ENCODE measurements around the gene PSMD2. TPM values are rescaled to one million over a fixed set of nuclear protein-coding genes. Genes with fewer than 3 reads are reported as not detected.
A peak's percentile ranks its signal among the peaks of the same experiment; 100 is the strongest.

Gene PSMD2
- total and polyA plus RNA-seq, 8 donors: 182 to 263 (median 213) TPM

GRCh38 chr3:184327171-184327570, 28.1 kb downstream of the PSMD2 start:
- ATAC-seq: no peak

GRCh38 chr3:184328516-184328915, 29.5 kb downstream of the PSMD2 start:
- TF ChIP-seq CTCF (IDR thresholded peaks at IDR 0.05): no peak
- H3K4me1 ChIP-seq: peaks cover 0 to 15% of the 10 kb centered on the region in 2 donors
- H3K27ac ChIP-seq: no peak overlapping the region
- DNase-seq (no peak), ATAC-seq (no peak)
- H3K9me3 ChIP-seq: no peaks in the 10 kb centered on the region
- peaks cover 29 to 100% of the 10 kb centered on the region in 2 donors for H3K36me3 ChIP-seq
- intact Hi-C loops (cut with DNase I): no loop called here
- H3K4me3 ChIP-seq: no peak overlapping the region
- H3K27me3 ChIP-seq: no peaks in the 10 kb centered on the region

More at GRCh38 chr3:184327171-184327570, 28.1 kb downstream of the PSMD2 start:
- Histone ChIP-seq H3K4me3 (no peak overlapping the region), H3K9me3 (no peaks in the 10 kb centered on the region), H3K36me3 (peaks cover 30 to 100% of the 10 kb centered on the region in 2 donors), H3K27ac (no peak overlapping the region), H3K27me3 (no peaks in the 10 kb centered on the region), H3K4me1 (peaks cover 0 to 16% of the 10 kb centered on the region in 2 donors)
- no peak for DNase-seq
- intact Hi-C loops (cut with DNase I): no loop called here
- TF ChIP-seq CTCF (IDR thresholded peaks at IDR 0.05): no peak

- Histone ChIP-seq H3K27ac (peak overlapping the region in 1 of 2 donors; percentile 9), H3K4me3 (no peak overlapping the region), H3K27me3 (no peaks in the 10 kb centered on the region), H3K4me1 (peaks cover 14 to 50% of the 10 kb centered on the region in 2 donors), H3K36me3 (peaks cover 29 to 79% of the 10 kb centered on the region in 2 donors), H3K9me3 (no peaks in the 10 kb centered on the region)
- DNase-seq (peak in 1 of 4 donors; percentile 24), ATAC-seq (no peak)
- intact Hi-C loops (cut with DNase I): no loop called here
- no peak for TF ChIP-seq CTCF (IDR thresholded peaks at IDR 0.05)
Observed at GRCh38 chr3:184332370-184333090, 33.5 kb downstream of the PSMD2 start.

- Histone ChIP-seq H3K36me3 (peaks cover 26 to 73% of the 10 kb centered on the region in 2 donors), H3K4me3 (no peak overlapping the region), H3K4me1 (peaks cover 17 to 56% of the 10 kb centered on the region in 2 donors), H3K27ac (peak overlapping the region in 1 of 2 donors; percentile 9), H3K27me3 (no peaks in the 10 kb centered on the region), H3K9me3 (no peaks in the 10 kb centered on the region)
- no peak for ATAC-seq
- DNase-seq: no peak
- TF ChIP-seq CTCF (IDR thresholded peaks at IDR 0.05): no peak
- intact Hi-C loops (cut with DNase I): no loop called here
Observed at GRCh38 chr3:184333190-184333589, 34.1 kb downstream of the PSMD2 start.

- Histone ChIP-seq H3K27me3 (no peaks in the 10 kb centered on the region), H3K36me3 (peaks cover 22 to 67% of the 10 kb centered on the region in 2 donors), H3K4me3 (no peak overlapping the region), H3K4me1 (peaks cover 19 to 61% of the 10 kb centered on the region in 2 donors), H3K27ac (peak overlapping the region in 1 of 2 donors; percentile 9), H3K9me3 (no peaks in the 10 kb centered on the region)
- DNase-seq (no peak), ATAC-seq (no peak)
- no peak for TF ChIP-seq CTCF (IDR thresholded peaks at IDR 0.05)
- intact Hi-C loops (cut with DNase I): no loop called here
Observed at GRCh38 chr3:184333700-184334099, 34.7 kb downstream of the PSMD2 start.
